ENCODE data around the gene ASIC1.
"Not testable (repeated sequence)": the region's sequence is repeated elsewhere in the genome, so short reads cannot be mapped to it uniquely, and the experiment has no call there.

The ASIC1 gene

DNA sequence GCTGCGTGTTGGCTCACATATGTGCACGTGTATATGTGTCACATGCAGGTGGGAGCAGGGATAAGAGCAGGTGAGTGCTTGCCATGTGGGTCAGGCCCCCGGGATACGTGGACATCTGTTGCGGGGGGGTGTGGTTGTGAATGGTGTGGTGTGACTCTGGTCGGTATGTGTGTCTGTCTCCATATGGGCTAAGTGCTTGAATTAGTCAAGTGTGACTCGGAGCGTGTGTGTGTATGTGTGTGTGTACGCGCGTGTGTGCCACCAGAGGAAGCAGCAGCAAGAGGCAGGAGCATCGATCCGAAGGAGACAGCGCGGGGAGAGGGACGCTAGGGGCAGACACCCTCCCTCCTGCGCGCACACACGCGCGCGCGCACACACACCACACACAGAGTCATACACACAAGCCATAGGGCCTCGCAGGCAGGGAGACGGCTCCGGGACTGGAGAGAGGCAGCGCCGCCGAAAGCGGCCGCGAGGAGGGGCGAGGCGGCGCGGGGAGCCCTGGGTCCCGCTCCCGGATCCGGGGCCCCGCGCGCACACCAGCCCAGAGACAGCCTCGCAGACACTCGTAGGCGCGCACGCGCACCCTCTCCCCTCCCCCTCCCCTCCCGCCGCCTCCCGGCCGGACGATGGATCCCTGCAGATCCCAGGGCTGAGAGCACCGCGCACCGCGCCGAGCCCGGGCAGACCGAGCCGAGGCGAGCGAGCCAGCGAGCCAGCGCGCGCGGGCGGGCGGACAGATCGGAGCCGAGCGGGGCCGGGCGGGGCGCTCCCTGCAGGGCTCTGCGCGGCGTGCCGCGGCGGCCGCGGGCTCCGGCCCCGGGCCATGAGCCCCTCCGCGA, at the start of gene ASIC1:
Gene ASIC1 (plus strand): TSS at position 597 of the 842 bp plus-strand sequence. CDS start 1,171 bp downstream, outside the sequence.
- peak; percentile 23 to 58 for DNase-seq (ENCODE audit: low read depth in 2 of 2)

DNA sequence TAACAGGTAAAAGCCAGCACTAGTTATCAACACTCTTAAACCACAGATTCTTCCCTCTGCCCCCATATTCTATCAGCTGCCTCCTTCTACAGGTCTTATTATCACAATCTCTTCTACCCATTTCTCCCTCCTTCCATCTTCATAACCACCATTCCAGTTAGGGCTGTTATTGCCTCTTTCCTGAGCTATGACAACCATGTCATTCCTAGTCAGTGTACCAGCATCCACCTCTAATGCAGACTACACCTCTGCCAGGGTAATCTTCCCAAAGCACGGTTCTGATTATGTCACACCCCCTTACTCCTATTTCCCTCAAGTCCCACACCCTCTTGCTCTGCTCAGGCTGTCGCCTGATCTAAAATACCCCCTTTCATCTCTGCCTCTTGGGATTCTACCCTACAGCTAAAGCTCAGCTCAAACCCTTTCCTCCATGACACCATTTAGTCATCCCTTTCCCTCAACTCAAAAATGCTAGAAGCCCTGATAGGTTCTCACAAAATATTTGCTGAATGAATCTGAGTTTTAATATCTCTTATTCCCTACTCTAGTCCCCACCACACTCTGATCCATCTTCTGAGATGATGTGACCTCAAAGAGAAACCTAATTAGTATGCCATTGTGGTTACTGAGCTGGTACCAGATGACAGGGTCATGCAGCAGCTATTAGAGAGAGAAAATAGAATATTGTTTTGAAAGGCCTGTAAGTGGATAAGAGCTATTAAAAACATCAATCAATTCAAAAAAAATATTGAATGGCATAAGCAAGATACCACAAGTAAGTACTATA, 43.8 kb upstream of the ASIC1 start:
- no peak for DNase-seq (ENCODE audit: low read depth in 2 of 2)

DNA sequence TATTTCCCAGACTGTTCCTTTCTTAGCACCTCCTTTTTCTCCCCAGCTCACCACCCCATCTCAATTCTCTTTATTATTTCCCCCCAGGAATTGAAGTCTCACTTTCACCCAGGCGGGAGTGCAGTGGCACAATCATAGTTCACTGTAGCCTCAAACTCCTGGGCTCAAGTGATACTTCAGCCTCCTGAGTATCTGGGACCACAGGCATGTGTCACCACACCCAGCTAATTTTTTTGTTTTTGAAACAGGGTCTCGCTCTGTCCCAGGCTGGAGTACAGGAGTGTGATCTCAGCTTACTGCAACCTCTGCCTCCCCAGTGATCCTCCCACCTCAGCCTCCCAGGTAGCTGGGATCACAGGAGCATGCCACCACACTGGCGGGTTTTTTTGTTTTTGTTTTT, 43.1 kb upstream of the ASIC1 start:
- no peak for DNase-seq (ENCODE audit: low read depth in 2 of 2)

DNA sequence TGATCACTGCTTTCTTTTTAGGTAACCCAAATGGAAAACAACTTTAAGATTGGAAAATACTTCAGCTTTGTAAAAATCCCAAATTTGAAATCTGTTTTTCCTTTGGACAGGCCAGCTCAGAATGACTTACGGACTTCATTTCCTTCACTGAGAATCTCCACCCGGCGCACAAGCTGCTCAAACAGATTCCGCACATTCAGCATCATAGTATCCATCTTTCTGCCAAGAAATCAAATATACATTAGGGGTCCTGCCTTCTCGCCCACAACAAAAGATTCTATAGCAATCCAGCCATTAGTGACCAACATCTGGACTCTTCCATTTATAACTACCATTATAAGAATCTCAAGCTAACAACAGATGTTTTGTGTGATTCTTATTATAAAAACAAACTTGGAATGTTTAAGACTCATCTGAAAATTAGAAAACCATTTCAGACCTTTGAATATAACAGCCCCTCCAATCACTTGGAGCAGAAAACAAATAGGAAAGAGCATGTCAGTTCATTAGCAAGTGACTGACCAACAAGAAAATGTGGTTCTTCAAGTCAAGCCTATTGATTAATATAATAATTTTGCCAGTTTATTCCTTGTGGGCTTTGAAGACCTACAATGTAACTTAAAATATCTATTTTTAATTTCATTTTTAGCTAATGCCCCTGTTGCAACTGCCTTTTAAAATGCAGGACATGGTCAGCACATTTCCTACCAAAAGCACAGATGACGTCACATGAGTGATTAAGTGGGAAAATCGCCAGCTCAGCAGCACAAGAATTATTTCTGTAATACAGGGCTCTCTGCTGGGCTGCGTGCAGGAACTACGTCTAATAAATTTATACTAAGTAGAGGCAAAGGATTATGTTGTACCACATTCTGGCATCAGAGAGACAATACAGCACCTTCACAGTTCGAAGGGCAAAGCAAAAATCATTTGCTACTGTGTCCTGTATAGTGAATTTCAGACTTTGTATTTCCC, 40.6 kb upstream of the ASIC1 start:
- no peak for DNase-seq (ENCODE audit: low read depth in 2 of 2)

DNA sequence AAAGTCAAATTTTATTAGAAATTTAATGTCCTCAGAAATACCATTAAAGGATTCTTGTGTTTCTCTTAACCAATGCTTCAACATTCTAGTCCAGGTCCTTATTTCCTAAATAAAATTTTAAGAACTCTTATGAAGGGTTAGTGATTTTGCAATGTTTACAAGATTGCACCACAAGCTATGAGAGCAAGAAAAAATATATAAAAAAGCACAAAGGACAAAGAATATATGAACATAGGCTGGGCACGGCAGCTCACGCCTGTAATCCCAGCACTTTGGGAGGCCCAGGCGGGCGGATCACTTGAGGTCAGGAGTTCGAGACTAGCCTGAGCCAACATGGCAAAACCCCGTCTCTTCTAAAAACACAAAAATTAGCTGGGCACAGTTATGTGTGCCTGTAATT, 39.8 kb upstream of the ASIC1 start:
- DNase-seq (ENCODE audit: low read depth in 2 of 2), result no peak

DNA sequence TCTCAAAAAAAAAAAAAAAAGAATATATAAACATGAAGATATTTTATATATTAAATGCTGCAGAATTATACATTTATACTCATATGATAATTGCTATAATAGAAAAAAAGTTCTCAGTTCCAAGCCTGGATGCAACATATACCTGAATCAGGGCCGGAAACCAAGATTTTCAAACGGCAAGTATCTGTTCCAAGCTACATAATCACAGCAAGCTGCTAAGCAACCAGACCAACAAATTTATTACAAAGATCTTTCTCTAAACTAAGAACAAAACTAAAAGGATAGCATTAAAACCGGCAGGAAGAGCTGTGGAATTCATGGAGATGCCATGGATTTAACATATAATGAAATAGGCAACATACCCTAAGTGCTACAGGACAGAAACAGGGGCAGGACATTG, 39.2 kb upstream of the ASIC1 start:
- DNase-seq (ENCODE audit: low read depth in 2 of 2), result no peak

DNA sequence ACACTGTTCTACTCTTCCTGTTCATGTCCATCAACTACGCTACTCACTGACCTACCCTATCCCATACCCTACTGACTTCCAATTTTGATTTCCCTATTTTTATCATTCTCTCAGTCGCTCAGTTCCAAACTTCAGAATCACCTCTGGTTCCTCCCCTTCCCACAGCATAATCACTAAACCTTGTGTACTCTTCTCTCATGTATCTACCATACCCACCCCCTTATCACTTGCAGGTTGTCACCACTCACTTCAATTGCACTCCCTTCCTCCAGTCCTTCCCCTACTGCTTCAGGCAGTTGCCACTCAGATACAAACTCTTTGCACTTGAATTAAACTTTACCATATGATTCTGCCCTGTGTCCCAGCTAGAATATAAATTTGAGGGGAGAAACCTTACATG, 38.4 kb upstream of the ASIC1 start:
- DNase-seq (ENCODE audit: low read depth in 2 of 2), result no peak

DNA sequence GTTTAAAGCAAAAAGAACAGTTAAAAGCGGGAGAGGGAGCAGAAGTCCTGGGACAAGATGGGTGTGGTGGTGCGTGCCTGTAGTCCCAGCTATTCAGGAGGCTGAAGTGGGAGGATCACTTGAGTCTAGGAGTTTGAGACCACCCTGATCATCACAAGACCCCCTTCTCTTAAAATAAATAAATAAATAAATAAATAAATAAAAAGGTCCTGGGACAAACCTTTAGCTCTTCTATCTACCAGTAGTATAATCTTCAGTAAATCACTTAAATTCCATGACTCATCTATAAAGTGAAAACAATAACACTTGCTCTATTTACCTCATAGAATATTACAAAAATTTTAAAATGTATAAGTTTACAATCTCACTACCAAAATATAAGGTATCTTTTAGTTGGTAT, 37.9 kb upstream of the ASIC1 start:
- no peak for DNase-seq (ENCODE audit: low read depth in 2 of 2)

DNA sequence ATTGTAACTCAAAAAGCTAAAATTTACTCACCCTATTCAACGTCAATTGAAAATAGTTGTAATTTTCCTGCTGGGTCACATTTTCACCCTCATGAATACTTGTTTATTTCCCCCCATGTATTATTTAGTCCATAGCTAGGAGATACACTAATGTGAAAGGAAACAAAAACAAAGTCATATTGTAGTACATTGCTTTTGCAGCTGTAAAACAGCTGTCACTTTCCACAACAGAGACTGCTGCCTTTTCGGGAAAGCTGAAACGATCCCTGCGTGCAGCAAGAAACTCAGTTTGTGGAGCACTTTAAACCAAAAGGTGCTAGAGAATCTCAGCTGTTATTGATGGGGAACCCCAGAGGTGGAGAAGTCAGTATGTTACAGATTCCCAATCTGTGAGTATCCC, 36.4 kb upstream of the ASIC1 start:
- DNase-seq (ENCODE audit: low read depth in 2 of 2), result no peak

DNA sequence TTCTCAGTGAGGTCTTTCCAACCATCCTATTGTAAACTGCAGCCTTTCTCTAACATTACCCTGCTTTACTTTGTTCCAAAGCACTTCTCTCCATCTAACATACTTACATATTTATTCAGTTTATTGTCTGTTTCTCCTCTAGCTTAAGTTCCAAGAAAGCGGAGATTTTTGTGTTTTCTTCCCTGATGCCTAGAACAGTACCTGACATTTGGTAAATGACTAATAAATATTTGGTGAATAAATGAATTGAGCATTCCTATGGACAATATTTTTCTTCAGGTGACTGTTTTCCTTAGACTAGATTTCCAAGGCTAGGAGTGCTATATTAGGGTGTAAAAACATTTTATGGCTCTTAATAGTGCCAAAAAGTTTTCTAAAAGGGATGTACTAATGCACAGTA, 34.5 kb upstream of the ASIC1 start:
- DNase-seq (ENCODE audit: low read depth in 2 of 2), result no peak

DNA sequence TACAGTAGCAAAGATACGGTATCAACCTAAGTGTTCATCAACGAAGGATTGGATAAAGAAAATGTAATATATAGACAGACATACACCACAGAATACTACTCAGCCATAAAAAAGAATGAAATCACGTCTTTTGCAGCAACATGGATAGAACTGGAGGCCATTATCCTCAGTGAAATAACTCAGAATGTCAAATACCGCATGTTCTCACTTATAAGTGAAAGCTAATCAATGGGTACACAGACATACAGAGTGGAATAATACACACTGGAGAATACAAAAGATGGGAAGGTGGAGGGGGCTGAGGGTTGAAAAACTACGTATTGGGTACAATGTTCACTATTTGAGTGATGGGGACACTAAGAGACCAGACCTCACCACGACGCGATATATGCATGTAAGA, 33.2 kb upstream of the ASIC1 start:
- DNase-seq (ENCODE audit: low read depth in 2 of 2), result no peak

DNA sequence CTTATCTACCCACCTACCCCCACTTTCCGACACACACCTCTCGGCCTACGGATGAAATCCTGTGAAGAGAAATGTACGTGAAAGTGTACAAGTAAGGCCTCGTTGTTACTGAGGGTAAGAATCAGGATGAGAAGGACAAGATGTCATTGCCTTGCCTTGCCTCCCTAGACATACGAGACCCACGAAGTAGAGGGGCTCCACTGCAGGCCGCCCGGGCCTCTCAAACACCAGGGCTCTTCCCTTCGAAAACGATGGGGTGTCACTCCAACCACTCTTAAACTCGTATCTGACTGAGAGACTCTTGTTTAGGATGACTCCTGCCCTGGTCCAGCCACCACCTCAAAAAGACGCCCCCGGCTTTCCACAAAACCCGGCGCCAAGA, 32.6 kb upstream of the ASIC1 start:
- no peak for DNase-seq (ENCODE audit: low read depth in 2 of 2)

DNA sequence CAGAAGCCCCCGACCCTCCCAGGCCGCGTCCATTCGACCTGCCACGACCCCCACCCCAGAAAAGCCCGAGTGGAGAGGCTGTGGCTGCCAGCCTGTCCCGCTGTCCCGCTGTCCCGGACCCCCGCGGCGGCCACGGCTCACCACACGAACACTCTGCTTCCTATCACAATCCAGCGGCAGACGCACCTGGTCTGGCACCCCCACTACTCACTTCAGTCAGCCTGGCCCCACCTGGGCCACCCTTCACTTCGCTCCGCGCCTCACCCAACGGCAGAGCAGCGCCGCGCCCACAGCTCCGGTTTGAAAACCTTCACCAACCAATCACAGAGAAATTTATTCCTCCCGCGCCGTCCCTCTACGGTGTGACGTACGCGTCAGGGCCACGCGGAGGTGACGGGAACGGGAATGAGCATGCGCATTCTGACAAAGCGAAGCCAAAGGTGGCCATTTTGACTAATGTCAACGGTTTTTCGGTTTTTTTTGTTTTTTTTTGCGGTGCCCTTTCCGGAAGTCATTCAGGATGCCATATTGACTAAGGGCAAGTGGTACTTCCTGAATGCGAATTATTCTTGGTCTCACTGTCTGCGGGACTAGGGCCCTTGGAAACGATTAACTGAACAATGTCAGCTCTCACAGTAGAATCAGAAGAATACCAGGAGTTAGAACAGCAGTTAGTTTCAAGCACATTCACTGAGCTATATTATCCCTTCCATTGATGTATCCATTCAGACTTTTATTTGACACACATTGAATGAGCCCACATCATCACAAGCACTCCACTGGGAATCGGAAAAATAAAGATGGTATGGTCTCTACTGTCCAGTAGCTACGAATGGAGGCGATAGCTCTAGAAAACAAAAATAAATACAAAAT, 32.0 kb upstream of the ASIC1 start, which contains the start of gene RACGAP1:
Gene RACGAP1 (minus strand): TSS at position 308 of the 873 bp plus-strand sequence. CDS start 8,779 bp downstream, outside the sequence.
- peak; percentile 80 to 91 for DNase-seq (ENCODE audit: low read depth in 2 of 2)

DNA sequence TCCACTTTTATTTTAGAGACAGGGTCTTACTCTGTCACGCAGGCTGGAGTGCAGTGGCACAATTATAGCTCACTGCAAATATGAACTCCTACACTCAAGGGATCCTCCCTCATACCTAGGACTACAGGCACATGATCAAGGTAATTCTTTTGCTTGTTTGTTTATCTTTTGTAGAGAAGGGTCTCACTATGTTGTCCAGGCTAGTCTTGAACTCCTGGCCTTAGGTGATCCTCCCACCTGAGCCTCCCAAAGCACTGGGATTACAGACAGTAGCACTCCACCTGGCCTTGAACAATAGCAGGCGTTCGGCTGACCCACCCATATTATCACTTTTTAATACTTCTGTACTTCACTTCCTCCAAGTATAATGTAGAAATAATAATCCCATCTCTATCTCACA, 30.7 kb upstream of the ASIC1 start:
- DNase-seq (ENCODE audit: low read depth in 2 of 2), result no peak

DNA sequence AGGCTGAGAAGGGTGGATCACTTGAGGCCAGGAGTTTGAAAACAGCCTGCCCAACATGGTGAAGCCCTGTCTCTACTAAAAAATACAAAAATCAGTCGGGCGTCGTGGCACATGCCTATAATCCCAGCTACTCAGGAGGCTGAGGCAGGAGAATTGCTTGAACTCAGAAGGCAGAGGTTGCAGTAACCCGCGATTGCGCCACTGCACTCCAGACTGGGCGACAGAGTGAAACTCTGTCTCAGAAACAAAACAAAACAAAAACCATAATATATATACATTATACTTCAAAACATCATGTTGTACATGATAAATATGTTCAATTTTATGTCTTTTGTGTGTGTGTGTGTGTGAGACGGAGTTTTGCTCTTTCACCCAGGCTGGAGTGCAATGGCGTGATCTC, 26.9 kb upstream of the ASIC1 start:
- DNase-seq (ENCODE audit: low read depth in 2 of 2), result not testable (repeated sequence)

DNA sequence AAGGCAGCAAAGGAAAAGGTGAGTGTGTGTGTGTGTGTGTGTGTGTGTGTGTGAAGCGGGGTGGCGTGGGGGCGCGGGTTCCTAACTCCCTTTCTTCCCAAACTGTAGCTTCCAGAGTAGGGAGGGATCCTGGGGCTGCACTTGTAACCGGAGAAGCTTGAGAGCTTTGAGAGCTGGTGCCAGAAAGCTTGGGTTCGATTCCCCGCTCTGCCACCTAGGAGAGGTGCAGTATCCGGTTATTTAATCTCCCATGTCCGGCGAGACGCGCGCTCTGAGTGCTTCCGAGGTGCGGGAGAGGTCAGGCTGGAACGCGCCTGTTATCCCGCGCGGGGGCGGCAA, 24.9 kb upstream of the ASIC1 start:
- no peak for DNase-seq (ENCODE audit: low read depth in 2 of 2)

DNA sequence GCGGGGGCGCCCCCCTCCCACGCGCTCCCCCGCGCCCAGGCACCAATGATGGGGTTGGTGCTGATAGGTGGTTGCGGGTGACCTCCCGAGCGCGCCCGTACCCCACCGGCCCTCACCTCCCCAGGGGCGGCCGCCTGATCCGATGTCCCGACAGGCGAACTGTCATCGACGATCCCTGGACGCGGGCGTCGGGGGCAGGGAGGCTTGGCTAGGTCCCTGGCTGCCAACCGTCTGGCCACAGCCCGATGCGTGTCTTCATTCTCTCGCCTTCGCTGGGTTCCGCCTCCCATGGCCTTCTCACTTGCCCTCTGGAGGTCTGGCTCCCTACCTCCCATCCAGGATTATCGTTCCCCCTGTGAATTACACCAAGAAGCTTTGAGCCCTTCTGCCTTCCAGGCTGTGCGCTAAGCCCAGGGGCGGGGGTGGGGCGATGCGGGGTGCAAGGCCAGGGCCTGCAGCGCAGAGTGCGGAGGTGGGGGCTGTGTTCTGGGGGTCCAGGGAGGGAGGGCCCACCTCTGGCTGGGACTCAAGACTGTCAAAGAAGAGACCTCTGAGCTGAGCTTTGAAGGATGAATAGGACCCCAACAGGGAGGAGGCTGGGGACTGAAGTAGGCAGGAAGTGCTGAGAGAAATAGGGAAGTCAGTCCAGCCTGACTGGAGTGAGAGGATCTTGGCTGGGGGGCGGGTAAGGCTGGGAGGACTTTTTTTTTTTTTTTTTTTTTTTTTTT, 24.4 kb upstream of the ASIC1 start:
- no peak for DNase-seq (ENCODE audit: low read depth in 2 of 2)

DNA sequence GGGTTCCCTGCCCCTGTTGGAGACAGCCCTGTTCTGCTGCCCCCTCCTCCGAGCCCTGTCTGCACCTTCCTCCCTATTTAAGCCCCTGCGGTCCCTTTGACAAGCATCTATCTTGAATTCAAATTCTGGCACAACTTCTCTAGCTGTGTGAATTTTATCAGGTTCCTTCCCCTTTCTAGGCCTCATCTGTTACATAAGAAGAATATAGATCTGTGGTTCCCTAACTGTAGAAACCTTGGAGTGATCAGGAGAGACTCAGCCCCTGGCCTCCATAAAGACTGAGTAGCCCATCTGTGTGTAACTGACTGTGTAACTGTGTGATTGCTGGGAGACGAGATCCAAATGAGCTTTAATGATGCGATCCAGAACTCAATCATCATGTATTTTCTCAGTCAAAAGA, 19.1 kb upstream of the ASIC1 start:
- DNase-seq (ENCODE audit: low read depth in 2 of 2), result no peak

DNA sequence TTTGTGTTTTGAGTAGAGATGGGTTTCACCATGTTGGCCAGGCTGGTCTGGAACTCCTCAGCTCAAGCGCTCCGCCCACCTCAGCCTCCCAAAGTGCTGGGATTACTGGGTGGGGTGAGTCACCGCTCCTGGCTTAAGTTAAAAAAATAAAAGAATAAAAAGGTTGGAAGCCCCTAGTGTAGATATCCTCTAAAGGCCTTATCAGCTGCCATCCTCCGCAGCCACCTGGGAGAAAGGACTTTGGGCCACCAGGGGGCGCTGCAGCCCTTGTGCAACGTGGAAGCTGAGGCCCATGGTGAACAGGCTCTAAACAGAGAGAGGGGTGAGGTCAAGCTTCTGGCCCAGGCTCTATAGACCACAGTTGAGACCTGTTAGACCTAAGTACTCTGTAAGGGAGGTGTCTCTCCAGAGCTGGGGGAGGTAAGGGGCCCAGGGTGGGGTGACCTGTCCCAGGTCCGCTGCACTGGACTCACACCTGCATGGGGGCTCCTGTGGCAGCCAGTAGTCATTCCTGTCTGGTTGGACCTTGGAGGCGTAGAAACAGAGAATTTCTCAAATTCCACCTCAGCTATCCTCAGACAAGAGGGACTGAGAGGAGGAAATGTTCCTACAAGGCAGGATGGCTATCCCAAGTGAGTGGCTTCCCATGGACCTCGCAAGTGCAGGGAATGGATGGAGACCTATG, 18.1 kb upstream of the ASIC1 start:
- DNase-seq (ENCODE audit: low read depth in 2 of 2), result peak; percentile 82 to 91

DNA sequence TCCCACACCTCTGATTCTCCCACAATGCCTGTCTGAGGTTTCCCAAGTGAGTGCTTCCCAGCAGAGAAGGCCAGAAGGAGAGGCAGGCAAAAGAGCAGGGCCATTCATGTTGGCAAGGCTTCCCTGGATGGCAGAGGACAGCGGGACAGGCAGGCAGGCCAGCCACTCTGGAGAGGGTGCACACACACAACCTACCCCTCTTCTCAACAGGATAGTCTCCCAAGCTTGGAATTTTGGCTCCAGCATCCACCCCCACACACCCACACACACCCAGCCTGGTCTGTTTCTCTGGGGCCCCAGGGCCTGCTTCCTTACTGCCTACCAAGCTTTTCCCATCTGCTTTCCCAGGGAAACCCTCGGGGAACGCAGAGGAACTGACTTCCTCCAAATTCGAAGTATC, 16.7 kb upstream of the ASIC1 start:
- DNase-seq (ENCODE audit: low read depth in 2 of 2), result no peak
